Stimulated activated CD4-positive, alpha-beta T cell treated with anti-CD3 and anti-CD28 coated beads, Interleukin-1b, Interleukin-23, amount 100 ng/mL, for 48 hours (primary cell): Measurements from ENCODE around the gene EOLA1.
"Not testable (repeated sequence)": the region's sequence is repeated elsewhere in the genome, so short reads cannot be mapped to it uniquely, and the experiment has no call there.

Experiments
- DNase-seq: peaks from one replicate; pipeline ENCODE4 v3.0.0-alpha.2; 2020

EOLA1 gene

DNA sequence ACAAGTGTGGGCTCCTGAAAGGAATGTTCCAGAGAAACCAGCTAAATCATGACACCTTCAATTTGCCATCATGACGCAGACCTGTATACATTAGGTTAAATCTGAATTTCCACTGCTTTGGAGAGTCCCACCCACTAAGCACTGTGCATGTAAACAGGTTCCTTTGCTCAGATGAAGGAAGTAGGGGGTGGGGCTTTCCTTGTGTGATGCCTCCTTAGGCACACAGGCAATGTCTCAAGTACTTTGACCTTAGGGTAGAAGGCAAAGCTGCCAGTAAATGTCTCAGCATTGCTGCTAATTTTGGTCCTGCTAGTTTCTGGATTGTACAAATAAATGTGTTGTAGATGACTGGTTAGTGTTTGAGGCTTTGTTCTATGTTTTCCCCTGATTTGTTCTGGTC lies 6.2 kb downstream of the EOLA1 start:
- not testable (repeated sequence) for DNase-seq

GRCh38 chrX:149547782-149548181 lies 7.0 kb downstream of the EOLA1 start:
- DNase-seq = not testable (repeated sequence)

DNA sequence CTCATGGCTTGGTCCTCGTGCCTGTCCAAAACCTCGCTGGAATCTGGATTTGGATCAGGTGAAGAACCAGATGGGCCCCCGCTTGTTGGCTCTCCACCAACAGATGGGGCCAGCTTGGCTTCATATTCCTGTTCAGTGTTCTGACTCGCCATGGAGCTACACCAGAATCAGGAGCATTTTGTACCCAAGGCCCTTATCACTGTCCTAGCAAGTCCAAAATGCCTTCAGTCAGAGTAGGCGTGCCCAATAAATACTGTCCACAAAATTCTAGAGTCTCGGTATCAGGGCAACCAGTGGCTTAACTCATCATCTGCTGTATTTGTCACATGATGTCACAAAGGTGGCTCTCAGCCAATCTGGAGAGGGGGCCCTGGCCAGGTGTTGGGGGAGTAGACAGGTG lies 8.9 kb downstream of the EOLA1 start, which contains the start of gene HSFX3:
HSFX3 (minus strand) TSS at position 224 of the 400 bp plus-strand sequence; CDS start at position 152, 72 bp downstream.
- DNase-seq = not testable (repeated sequence)

GRCh38 chrX:149550454-149550853 lies 9.6 kb downstream of the EOLA1 start:
- DNase-seq = not testable (repeated sequence)

DNA sequence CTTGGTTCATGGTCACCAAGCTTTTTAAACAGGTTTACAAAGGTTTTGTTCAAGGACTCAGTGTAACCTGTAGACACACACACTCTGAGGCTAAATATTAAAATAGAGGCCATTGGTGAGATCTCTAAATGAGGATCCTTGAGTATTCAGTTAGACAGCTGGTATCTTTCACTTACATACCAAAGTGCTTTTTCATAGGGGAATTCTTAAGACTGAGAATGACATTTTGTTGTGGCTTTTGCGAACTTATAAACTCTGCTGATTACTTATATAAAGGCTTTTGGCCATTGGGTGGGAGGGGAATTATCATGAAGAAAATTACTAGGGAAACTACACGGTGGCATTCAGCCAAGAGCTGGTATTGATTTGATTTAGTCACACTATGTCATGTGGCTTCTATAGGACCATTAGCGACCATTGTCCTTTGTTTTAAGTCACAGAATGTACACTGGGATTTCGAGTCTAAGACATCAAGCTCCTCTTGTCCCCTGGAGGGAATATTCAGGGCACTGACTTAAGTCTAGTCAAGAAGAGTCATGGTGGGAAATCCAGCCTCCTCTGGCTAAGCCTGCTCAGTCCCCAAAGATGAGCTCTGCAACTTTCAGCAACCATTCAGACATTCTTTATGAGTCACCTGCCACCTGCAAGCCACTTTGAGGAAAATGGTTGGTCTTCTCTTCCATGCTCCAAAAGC lies 10.6 kb downstream of the EOLA1 start:
- not testable (repeated sequence) for DNase-seq

- not testable (repeated sequence) for DNase-seq
These were observed 11.1 kb downstream of the EOLA1 start for GRCh38 chrX:149551939-149552248.

- DNase-seq = not testable (repeated sequence)
These were observed 14.4 kb downstream of the EOLA1 start for GRCh38 chrX:149555251-149555650.

GRCh38 chrX:149563359-149563758 lies 22.5 kb downstream of the EOLA1 start:
- no peak for DNase-seq

GRCh38 chrX:149567621-149568417 lies 27.0 kb downstream of the EOLA1 start:
- no peak for DNase-seq

- DNase-seq = no peak
These were observed 28.0 kb downstream of the EOLA1 start for GRCh38 chrX:149568701-149569296.

- no peak for DNase-seq
These were observed 29.0 kb downstream of the EOLA1 start for GRCh38 chrX:149569770-149570169.

DNA sequence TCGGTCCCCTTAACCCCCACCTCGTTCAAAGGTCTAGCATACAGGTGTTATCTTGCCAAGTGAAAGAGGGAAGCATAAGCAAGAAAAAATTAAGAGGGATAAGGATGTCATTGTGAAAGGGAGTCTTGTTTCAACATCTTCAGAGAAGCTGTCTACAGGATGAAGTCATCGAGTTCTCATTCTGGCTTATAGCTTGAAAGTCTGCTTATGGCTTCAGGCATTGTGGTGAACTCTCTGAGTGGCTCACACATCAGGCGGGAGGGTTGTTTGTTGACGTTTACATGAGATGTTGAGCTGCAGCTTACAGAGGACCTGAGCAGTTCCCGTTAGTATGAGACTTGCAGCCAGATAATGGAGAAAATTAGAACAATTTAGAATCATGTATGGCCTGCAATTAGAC lies 29.9 kb downstream of the EOLA1 start:
- no peak for DNase-seq

GRCh38 chrX:149571770-149572169 lies 31.0 kb downstream of the EOLA1 start:
- no peak for DNase-seq

DNA sequence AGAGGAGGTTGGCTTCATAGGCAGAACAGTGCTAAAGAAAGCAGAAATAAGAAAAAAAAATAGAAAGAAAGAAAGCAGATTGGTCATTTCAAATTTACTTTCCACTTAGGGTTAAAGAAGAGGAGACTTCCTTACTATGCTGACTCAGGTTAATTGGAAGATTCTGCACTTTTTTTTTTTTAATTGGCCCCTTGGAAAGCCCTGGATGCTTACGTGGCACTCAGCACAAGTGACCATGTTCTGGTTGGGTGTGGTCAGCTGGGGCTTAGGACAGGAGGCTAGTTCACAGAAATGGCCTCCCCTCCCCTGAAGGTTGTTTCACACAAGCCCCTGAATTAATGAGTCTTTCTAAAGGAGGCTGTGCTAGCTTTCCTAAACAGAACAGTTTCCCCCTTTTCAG lies 31.9 kb downstream of the EOLA1 start:
- no peak for DNase-seq

GRCh38 chrX:149573456-149573855 lies 32.6 kb downstream of the EOLA1 start:
- DNase-seq = not testable (repeated sequence)

- DNase-seq = not testable (repeated sequence)
These were observed 44.8 kb downstream of the EOLA1 start for GRCh38 chrX:149585631-149586030.

GRCh38 chrX:149587359-149587758 lies 46.5 kb downstream of the EOLA1 start, which contains the start of gene MAGEA9B:
TSS of gene MAGEA9B (minus strand) at chrX:149587459. CDS start at chrX:149583179, 4,280 bp downstream.
- not testable (repeated sequence) for DNase-seq

DNA sequence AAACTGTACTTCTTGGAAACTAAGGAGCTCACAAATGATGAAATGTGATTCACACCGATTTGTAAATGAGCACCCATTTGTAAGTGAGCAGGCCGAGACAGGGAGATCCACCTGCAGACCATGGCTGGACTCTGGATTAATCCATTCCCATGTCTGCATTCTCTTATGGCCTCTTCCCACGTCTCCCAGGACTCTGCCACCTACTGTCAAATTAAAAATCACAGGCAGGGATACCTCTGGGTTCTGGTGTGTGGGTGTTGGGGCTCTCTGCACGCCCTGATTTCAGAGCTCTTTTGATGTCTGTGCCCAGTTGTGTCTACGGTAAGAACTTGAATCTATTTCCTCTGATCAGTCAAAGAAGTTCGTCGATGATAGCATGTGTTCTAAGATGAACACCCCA lies 50.2 kb downstream of the EOLA1 start:
- not testable (repeated sequence) for DNase-seq

DNA sequence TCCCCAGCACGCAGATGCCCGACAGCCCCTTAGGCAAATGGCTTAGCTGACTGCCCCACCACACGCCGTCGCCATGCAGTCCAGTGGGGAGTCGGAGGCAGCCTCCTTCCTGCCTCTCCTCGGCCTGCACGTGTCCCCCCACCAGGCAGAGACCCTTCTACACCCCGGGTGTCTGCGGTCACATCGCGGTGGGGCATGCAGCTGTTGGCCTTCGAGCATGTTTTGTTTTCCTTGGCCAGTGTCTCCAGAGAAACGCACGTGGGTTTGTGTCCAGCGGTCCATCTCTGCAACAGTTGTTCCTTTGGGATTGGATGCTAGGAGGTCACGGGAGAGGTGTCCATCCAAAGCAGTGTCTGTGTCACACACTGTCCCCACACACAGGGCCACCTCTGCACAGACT lies 54.4 kb downstream of the EOLA1 start, which contains the start of gene HSFX2:
HSFX2 (minus strand) TSS at position 101 of the 400 bp plus-strand sequence. CDS start 614 bp downstream, outside the sequence.
- not testable (repeated sequence) for DNase-seq

DNA sequence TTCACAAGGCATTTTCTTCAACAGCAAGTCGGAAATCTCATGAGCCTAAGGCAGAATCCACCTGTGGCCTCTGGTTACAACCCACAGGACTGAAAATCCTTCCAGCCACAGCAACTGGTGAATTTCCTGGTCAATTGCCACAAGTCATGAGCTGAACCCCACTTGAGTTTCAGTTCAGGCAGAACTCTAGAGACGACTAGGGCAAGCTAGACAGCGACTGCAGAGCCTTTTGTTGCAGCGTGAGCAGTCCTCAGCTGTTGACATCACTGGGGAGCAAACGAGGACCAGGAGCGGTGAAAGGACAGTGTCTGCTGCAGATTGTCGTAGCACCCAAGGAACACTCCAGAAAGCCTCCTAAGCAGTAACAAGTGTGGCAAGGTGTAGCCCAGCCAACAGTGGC lies 55.1 kb downstream of the EOLA1 start:
- not testable (repeated sequence) for DNase-seq
